ENCODE data around the gene NMRAL1.

DNA sequence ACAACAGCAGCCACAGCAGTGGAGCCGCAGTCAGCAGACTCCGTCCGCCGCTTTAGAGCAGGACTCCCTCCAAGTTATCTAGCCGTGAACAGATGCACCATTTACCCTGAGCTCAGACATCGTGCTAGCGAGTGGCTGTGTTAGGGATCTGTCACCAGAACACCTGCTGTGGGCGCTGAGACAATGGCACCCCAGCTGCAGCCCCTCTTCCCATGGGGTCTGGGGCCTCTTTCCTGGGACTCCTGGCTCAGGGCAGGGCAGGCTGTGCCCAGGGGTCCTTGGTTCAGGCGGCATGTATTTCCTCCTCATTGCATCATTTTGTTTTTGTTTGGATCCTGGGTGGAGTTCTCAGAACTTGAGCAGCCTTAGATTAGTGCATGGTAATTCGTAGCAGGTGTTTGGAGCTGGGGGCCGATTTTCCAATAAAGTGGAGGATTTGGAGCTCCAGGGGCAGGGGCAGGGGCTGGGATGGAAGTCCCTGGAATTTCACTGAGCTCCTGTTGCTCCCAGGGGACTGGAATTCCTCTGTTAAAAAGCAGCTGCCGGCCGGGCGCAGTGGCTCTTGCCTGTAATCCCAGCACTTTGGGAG lies 23.4 kb downstream of the NMRAL1 start:
- TF ChIP-seq GLIS3 (CRISPR knock-in tag; IDR thresholded peaks at IDR 0.05) (no peak), ZC3H10 (CRISPR knock-in tag; IDR thresholded peaks at IDR 0.05) (no peak), BACH2 (CRISPR knock-in tag; IDR thresholded peaks at IDR 0.05; ENCODE audit: borderline replicate concordance) (no peak), ARNTL (CRISPR knock-in tag; IDR thresholded peaks at IDR 0.05; ENCODE audit: borderline replicate concordance, low read depth) (no peak), TCF4 (CRISPR knock-in tag; IDR thresholded peaks at IDR 0.05; ENCODE audit: borderline replicate concordance) (no peak)
- TF ChIP-seq, protein P1, sequence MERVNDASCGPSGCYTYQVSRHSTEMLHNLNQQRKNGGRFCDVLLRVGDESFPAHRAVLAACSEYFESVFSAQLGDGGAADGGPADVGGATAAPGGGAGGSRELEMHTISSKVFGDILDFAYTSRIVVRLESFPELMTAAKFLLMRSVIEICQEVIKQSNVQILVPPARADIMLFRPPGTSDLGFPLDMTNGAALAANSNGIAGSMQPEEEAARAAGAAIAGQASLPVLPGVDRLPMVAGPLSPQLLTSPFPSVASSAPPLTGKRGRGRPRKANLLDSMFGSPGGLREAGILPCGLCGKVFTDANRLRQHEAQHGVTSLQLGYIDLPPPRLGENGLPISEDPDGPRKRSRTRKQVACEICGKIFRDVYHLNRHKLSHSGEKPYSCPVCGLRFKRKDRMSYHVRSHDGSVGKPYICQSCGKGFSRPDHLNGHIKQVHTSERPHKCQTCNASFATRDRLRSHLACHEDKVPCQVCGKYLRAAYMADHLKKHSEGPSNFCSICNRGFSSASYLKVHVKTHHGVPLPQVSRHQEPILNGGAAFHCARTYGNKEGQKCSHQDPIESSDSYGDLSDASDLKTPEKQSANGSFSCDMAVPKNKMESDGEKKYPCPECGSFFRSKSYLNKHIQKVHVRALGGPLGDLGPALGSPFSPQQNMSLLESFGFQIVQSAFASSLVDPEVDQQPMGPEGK (CRISPR knock-in tag; IDR thresholded peaks at IDR 0.05; ENCODE audit: borderline replicate concordance) = no peak
- TF ChIP-seq, protein P2, sequence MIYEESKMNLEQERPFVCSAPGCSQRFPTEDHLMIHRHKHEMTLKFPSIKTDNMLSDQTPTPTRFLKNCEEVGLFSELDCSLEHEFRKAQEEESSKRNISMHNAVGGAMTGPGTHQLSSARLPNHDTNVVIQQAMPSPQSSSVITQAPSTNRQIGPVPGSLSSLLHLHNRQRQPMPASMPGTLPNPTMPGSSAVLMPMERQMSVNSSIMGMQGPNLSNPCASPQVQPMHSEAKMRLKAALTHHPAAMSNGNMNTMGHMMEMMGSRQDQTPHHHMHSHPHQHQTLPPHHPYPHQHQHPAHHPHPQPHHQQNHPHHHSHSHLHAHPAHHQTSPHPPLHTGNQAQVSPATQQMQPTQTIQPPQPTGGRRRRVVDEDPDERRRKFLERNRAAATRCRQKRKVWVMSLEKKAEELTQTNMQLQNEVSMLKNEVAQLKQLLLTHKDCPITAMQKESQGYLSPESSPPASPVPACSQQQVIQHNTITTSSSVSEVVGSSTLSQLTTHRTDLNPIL (CRISPR knock-in tag; IDR thresholded peaks at IDR 0.05; ENCODE audit: low read depth) = no peak
